Measurements from ENCODE around the gene SLC12A7.

The SLC12A7 gene

GRCh38 chr5:1075931-1076330 is 35.9 kb downstream of the SLC12A7 start:
- no peak for TF ChIP-seq CTCF (conservative IDR thresholded peaks at IDR 0.05)
- no peak for TF ChIP-seq ZFX (IDR thresholded peaks at IDR 0.05)
- H3K27ac ChIP-seq = no peak overlapping the region

- H3K27ac ChIP-seq = no peak overlapping the region
- no peak for TF ChIP-seq CTCF (conservative IDR thresholded peaks at IDR 0.05)
Measured at GRCh38 chr5:1075555-1075881, 36.3 kb downstream of the SLC12A7 start.

GRCh38 chr5:1074816-1075554 is 36.9 kb downstream of the SLC12A7 start:
- H3K27ac ChIP-seq = no peak overlapping the region
- TF ChIP-seq ZFX (IDR thresholded peaks at IDR 0.05) (no peak), CTCF (conservative IDR thresholded peaks at IDR 0.05) (no peak)

- TF ChIP-seq CTCF (conservative IDR thresholded peaks at IDR 0.05) = no peak
- no peak for TF ChIP-seq ZFX (IDR thresholded peaks at IDR 0.05)
- H3K27ac ChIP-seq = no peak overlapping the region
Measured at GRCh38 chr5:1074226-1074625, 37.6 kb downstream of the SLC12A7 start.

GRCh38 chr5:1073239-1074102 is 38.4 kb downstream of the SLC12A7 start:
- H3K27ac ChIP-seq = no peak overlapping the region
- TF ChIP-seq ZFX (IDR thresholded peaks at IDR 0.05) (no peak), CTCF (conservative IDR thresholded peaks at IDR 0.05) (no peak)

- H3K27ac ChIP-seq = no peak overlapping the region
- TF ChIP-seq CTCF (conservative IDR thresholded peaks at IDR 0.05) (no peak), ZFX (IDR thresholded peaks at IDR 0.05) (no peak)
Measured at GRCh38 chr5:1069720-1070088, 42.2 kb downstream of the SLC12A7 start.
